ENCODE results near the gene RAD18.

Gene RAD18

GRCh38 chr3:8962226-8962861, 928 bp downstream of the RAD18 start:
- DNase-seq, result no peak

DNA sequence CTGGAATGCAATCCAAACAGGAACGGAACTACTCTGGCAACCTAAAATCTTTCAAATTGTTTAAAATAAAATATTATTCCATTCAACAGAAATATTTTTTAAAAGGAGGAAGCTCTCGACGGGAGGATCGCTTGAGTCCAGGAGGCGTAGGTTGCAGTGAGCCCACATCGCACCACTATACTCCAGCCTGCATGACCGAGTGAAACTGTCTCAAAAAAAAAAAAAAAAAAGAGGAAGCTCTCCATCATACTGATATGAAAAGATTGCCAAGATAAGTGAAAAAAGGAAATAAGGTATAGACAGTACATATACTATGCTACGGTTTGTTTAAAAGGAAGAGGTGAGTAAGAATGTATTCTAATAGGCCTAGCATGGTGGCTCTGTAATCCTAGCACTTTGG, 3.6 kb downstream of the RAD18 start:
- no peak for DNase-seq

DNA sequence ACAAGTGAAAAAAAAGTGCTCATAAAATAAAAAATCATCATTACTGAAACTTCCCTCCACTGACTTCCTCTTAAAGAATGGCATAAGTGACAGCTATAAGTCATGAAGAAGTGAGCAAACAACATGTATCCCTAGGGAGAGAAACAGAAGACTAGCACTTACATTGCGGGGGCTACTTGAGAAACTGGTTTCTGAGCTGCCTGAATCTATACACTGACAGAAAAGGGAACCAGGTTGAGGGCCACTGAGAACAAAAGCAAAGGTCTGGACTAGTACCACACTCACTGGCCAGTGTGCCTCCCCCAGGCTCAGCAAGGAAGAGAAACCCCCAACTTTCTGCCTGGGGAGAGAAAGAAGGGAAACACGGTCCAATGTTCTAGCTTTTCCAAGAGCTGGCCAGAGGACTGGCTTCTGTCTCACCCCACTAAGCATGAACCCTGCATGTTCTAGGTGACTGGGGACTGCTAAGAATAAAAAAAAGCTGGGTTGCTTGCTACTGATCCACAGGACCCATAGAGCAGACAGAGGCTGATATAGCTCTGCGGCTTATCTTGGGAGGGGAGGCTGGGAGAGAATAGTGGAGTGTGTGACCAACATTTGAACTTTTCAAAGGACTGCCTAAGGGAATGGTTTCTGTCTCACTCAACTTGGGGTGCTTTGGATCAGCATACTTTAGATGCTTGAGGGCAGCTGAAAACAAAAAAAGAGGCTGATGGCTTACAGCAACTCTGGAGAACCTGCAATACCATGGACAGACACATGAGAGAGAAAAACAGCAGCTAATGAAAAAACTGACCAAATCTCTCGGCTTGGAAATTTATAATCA, 8.1 kb downstream of the RAD18 start:
- no peak for DNase-seq

DNA sequence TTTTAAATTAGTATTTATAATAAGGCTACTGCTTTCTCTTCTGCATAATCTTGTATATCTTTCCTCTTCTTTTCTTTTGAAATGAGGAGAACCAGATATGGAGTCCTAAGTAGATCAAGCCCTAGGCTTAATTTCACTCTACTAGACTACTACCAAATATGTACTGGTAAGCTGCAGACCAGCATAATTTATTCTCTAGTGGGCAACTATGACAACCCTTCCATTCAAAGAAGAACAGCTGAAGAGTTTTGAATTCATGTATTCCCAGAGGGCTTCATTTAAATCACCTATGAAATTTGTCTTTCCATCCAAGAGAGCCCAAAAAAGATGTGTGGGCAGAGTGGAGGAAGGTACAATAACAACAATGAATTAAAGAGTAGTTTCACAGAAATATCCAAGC, 10.0 kb downstream of the RAD18 start:
- DNase-seq, result no peak

DNA sequence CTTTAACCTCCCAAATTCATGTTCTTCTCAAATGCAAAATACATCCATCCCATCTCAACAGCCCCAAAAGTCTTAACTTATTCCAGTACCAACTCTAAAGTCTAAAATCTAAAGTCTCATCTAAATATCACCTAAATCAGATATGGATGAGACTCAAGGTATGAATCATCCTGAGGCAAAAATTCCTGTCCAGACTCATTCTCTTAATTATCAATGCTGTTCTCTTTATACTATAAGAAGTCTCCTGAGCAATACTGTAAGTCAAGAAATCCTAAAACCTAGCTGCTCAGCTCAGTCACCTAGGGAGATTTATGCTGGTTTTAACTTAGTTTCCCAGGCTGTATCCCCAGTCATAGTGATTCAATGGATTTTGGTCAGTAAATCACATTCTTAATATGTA, 11.1 kb downstream of the RAD18 start:
- DNase-seq, result no peak

GRCh38 chr3:8945890-8946600, 17.2 kb downstream of the RAD18 start:
- DNase-seq, result no peak

- no peak for DNase-seq
Observed at GRCh38 chr3:8942746-8943488, 20.4 kb downstream of the RAD18 start.

- no peak for DNase-seq
Observed at GRCh38 chr3:8942115-8942514, 21.2 kb downstream of the RAD18 start.

GRCh38 chr3:8938021-8938420, 25.3 kb downstream of the RAD18 start:
- no peak for DNase-seq

- DNase-seq, result no peak
Observed at GRCh38 chr3:8937064-8938020, 25.9 kb downstream of the RAD18 start.

- DNase-seq, result no peak
Observed at GRCh38 chr3:8932507-8932906, 30.8 kb downstream of the RAD18 start.

GRCh38 chr3:8931342-8931741, 31.9 kb downstream of the RAD18 start:
- DNase-seq, result no peak

DNA sequence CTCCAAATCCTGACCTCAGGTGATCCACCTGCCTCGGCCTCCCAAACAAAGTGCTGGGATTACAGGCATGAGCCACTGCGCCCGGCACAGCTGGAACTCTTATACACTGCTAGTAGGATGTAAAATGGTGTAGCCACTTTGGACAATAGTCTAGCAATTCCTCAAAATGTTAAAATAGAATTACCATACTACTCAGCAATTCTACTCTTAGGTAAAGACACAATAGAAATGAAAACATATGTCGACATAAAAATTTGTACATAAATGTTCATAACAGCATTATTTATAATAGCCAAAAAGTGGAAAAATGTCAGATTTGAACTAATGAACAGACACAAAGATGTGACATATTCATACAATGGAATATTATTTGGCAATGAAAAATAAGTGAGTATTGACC, 33.4 kb downstream of the RAD18 start:
- DNase-seq, result no peak

DNA sequence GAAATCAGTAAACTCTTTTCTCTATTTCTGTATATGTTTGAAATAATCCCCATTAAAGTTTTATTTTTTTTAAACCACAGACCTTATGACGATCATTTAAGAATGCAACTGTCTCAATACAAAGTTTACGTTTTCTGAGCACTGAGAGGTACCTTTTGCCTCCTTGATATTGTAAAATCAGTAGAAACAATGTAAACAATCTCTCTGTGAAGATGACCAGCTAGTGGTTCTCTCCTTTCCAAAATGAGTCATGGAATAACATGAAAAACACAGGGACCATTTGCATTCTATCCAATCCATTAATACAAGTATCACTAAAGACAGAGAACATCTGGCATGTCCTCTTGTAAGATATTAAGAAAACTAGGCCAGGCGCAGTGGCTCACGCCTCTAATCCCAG, 48.8 kb downstream of the RAD18 start:
- no peak for DNase-seq

- no peak for DNase-seq
Observed at GRCh38 chr3:8911781-8912180, 51.5 kb downstream of the RAD18 start.

- DNase-seq, result no peak
Observed at GRCh38 chr3:8909160-8909559, 54.1 kb downstream of the RAD18 start.

DNA sequence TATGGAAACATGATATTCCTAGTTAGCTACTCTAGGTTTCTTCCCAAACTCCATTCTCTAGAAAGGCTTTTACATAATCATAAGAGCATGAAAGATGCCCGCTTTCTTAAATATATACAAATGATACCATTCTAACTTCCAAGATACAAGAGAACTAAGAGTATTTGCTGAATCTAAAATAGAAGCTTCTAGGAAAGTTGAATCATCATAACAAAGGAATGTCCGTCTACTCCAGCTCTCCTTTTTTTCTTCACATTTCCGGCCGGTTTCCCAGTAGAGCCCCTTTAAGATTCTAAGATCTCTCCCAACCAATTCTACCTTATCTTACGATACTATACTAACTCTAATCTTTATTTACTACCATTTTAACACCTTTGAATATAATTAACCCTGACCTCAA, 60.1 kb downstream of the RAD18 start:
- DNase-seq, result no peak

DNA sequence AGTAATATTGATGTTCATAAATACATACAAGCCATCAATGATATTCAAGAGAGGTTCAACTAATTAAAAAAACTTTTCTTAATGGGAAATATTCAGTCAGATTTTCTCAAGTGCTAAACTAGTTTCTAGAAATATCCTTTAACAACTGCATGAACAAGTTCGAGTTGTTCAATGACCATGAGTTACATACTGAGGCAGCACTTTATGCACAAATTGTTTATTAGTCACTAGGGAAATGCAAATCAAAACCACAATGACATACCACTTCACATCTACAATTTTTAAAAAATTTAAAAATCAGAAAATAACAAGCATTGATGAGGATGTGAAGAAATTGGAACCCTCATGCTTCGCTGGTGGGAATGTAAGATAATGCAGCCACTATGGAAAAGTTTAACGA, 62.4 kb downstream of the RAD18 start:
- DNase-seq, result no peak

DNA sequence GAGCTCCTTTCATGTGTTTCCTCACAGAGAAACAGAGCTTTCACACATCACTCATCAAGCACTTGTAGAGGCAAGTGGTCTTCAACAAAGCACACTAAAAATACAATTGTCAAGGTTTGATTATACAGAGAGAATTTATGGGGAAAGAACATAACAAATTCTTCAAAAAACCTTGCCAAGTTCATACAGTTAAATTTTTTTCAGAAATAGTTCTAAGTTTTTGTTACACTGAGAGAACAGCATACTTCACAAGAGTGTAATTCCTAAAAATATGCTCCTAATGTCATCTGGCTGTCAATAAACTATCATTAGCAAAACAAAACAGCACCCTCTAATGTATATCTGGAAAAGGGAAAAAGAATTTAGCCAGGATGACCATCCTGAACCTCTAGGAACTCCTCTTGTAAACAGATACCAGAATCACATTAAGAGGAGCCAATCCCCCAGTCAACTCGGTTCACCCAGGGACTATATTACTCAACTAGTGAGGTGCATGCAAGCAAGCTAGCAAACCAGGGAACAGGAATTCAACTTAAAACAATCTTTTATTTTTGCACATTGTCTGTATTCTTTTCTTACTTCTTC, 63.3 kb downstream of the RAD18 start:
- DNase-seq, result no peak

DNA sequence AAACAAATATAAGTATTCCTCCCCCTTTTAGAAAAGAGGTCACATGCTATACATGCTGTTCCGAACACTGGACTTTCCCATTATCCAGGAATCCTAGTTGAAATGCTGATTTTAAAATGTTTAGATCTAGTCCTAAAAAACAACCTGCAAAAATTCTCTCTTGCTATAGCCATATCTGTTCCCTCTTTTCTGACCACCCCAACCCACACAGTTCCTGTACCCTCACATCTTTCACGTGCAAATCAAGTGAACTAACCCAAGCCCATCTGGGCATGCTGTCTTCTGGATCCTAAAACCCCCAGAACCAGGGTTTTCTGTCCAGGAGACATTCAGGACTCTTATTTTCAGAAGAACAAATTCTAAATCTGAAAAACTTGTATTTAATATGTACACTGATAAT, 67.4 kb downstream of the RAD18 start:
- DNase-seq, result no peak

DNA sequence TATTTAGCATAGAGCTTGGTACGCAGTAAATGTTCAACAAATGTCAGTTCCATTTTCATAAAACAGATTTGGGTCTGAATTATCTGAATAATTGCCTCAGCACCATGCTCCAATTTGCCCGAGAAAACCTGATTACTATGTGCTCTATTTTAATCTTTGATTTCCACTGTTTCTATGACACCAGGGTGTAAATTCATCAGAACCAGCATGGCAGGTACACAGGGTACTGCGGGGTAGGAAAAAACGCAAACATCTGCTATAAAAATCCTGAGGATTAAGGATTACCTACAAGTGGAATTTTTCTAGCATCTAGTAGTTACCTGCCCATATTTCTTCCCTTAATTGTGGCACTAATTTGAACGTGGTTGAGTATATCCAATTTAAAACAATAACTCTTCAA, 70.3 kb downstream of the RAD18 start:
- DNase-seq, result no peak

GRCh38 chr3:8891774-8892173, 71.5 kb downstream of the RAD18 start:
- no peak for DNase-seq
